PC-3 (cell line): Measurements from ENCODE around the gene ERAL1. TPM values are rescaled to one million over a fixed set of nuclear protein-coding genes. Genes with fewer than 3 reads are reported as not detected.

Source experiments
- ATAC-seq: fragments of 200-7000 bp; cut with Tn5 transposase; 2 replicates; pipeline ENCODE4 v1.9.1; 2020; ENCODE audit warnings: mild to moderate bottlenecking, moderate library complexity
- BruUV-seq: library from RNA; stranded (reverse); fragments of 400-500 nt; replicated peaks from 2 replicates; lab custom pipeline; 2021; lab: Mats Ljungman, UMichigan
- CTCF ChIA-PET: fragments of 300-600 bp; sonication (Branson Sonifier 250); formaldehyde crosslinking; loops from one replicate; lab custom pipeline; 2022; ENCODE audit warnings: antibody characterized with exemption; lab: Charles Lee
- POLR2A ChIA-PET: fragments of 300-600 bp; sonication (Branson Sonifier 250); formaldehyde crosslinking; loops from one replicate; lab custom pipeline; 2022; ENCODE audit warnings: antibody characterized with exemption; ENCODE audit not compliant: unreplicated experiment; lab: Charles Lee
- DNase-seq: peaks from one replicate; pipeline ENCODE4 v3.0.0-alpha.2; 2015
- H2AFZ ChIP-seq: fragments of 300-600 bp; sonication (generic); 2 replicates; pipeline ENCODE4 v1.6.0; 2016; ENCODE audit warnings: antibody characterized with exemption, low read length
- H3F3A ChIP-seq: fragments of 300-600 bp; sonication (generic); one replicate; pipeline ENCODE4 v1.6.0; 2017; ENCODE audit warnings: antibody characterized with exemption, low read length, control low read depth, mild to moderate bottlenecking; ENCODE audit not compliant: unreplicated experiment
- H3K27ac ChIP-seq: fragments of 300-600 bp; sonication (generic); 2 replicates; pipeline ENCODE4 v1.5.1; 2016; ENCODE audit warnings: mild to moderate bottlenecking, low read length
- H3K27me3 ChIP-seq: fragments of 300-600 bp; sonication (generic); 2 replicates; pipeline ENCODE4 v1.6.1; 2016; ENCODE audit warnings: low read length, mixed read lengths
- H3K36me3 ChIP-seq: fragments of 300-600 bp; sonication (generic); 2 replicates; pipeline ENCODE4 v1.6.1; 2016; ENCODE audit warnings: low read depth, mixed run types, low read length, mixed read lengths
- H3K4me1 ChIP-seq: fragments of 300-600 bp; sonication (generic); 2 replicates; pipeline ENCODE4 v1.5.1; 2016; ENCODE audit warnings: low read length; ENCODE audit not compliant: insufficient read depth
- H3K4me2 ChIP-seq: fragments of 300-600 bp; sonication (generic); 2 replicates; pipeline ENCODE4 v1.6.0; 2016; ENCODE audit warnings: low read length
- H3K4me3 ChIP-seq: fragments of 300-600 bp; sonication (generic); 2 replicates; pipeline ENCODE4 v1.5.1; 2016; ENCODE audit warnings: mild to moderate bottlenecking, low read length, mixed read lengths
- H3K79me2 ChIP-seq: fragments of 300-600 bp; sonication (generic); 2 replicates; pipeline ENCODE4 v1.6.1; 2017; ENCODE audit warnings: low read length, mixed read lengths
- H3K9ac ChIP-seq: fragments of 300-600 bp; sonication (generic); 2 replicates; pipeline ENCODE4 v1.6.0; 2016; ENCODE audit warnings: mild to moderate bottlenecking, low read length
- H3K9me2 ChIP-seq: fragments of 300-600 bp; sonication (generic); replicated peaks from 2 replicates; pipeline ENCODE4 v1.6.1; 2016; ENCODE audit warnings: mixed run types, low read length, mixed read lengths
- H3K9me3 ChIP-seq: fragments of 300-600 bp; sonication (generic); 2 replicates; pipeline ENCODE4 v1.6.1; 2016; ENCODE audit warnings: low read length, mixed read lengths
- H4K20me1 ChIP-seq: fragments of 300-600 bp; sonication (generic); 2 replicates; pipeline ENCODE4 v1.6.1; 2016; ENCODE audit warnings: low read length, mixed read lengths
- EZH2 ChIP-seq: fragments of 300-600 bp; sonication (generic); IDR thresholded peaks from one replicate; pipeline ENCODE4 v1.6.1; 2017; ENCODE audit warnings: antibody characterized with exemption, mild to moderate bottlenecking, low read length; ENCODE audit not compliant: unreplicated experiment
- EZH2phosphoT487 ChIP-seq: fragments of 300-600 bp; sonication (generic); IDR thresholded peaks from 2 replicates; pipeline ENCODE4 v1.6.1; 2018; ENCODE audit warnings: mild to moderate bottlenecking, antibody characterized with exemption, low read length, borderline replicate concordance
- intact Hi-C: fragments of 100-400 bp; cut with micrococcal nuclease; formaldehyde crosslinking; loops from 2 replicates; pipeline ENCODE4 v1.9.0; 2023
- total RNA-seq: library from RNA; depleted of rRNA; stranded (reverse); fragments of >200 nt; gene quantifications from 2 replicates; pipeline ENCODE4 v1.2.3, GENCODE V29; 2014
- TF ChIP-seq, protein P1 (sequence below): fragments of 300-600 bp; sonication (generic); conservative IDR thresholded peaks from 2 replicates; pipeline ENCODE4 v1.5.1; 2017; ENCODE audit warnings: antibody characterized with exemption, low read depth, mild to moderate bottlenecking, low read length

The ERAL1 gene
- total RNA-seq, 1 experiment from 2014 or later: 30.5 TPM

DNA sequence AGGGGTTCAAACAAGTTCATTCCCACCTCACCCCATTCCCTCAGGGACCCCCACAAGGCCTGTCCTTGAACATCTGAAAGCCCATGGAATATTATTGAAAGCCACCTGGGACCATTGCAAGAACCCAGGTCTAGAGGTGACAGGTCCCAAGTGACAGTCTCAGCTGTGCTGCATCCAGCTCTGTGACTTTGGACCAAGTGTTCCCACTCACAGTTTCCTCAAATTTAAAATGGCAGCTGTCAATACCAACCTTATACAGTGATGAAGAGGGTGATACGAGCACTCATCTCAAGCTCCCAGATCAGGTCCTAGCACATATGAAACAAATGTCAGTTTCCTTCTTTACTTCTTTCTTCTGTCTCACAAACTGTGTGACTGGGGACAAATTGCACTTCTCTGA, 9.1 kb downstream of the ERAL1 start:
- Histone ChIP-seq H3K36me3 (no peaks in the 10 kb centered on the region; the same call in 1 of the 2 replicates), H3K9me2 (no peaks in the 10 kb centered on the region), H3K27ac (no peak overlapping the region), H4K20me1 (no peaks in the 10 kb centered on the region), H2AFZ (no peak overlapping the region), H3K79me2 (no peaks in the 10 kb centered on the region), H3K4me2 (no peak overlapping the region), H3K4me3 (no peak overlapping the region), H3F3A (no peaks in the 10 kb centered on the region), H3K9ac (no peak overlapping the region), H3K4me1 (peaks cover 4% of the 10 kb centered on the region; the same call in 1 of the 2 replicates), H3K9me3 (no peaks in the 10 kb centered on the region), H3K27me3 (no peaks in the 10 kb centered on the region)
- BruUV-seq: no TSS peak
- ATAC-seq: no peak
- intact Hi-C loops: no loop called here
- no peak for TF ChIP-seq EZH2
- TF ChIP-seq EZH2phosphoT487: no peak
- TF ChIP-seq, protein P1, sequence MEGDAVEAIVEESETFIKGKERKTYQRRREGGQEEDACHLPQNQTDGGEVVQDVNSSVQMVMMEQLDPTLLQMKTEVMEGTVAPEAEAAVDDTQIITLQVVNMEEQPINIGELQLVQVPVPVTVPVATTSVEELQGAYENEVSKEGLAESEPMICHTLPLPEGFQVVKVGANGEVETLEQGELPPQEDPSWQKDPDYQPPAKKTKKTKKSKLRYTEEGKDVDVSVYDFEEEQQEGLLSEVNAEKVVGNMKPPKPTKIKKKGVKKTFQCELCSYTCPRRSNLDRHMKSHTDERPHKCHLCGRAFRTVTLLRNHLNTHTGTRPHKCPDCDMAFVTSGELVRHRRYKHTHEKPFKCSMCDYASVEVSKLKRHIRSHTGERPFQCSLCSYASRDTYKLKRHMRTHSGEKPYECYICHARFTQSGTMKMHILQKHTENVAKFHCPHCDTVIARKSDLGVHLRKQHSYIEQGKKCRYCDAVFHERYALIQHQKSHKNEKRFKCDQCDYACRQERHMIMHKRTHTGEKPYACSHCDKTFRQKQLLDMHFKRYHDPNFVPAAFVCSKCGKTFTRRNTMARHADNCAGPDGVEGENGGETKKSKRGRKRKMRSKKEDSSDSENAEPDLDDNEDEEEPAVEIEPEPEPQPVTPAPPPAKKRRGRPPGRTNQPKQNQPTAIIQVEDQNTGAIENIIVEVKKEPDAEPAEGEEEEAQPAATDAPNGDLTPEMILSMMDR: no peak
- ChIA-PET POLR2A (no interaction called here), CTCF (no interaction called here)
- no peak for DNase-seq

GRCh38 chr17:28864991-28865849, 10.4 kb downstream of the ERAL1 start:
- BruUV-seq: no TSS peak
- Histone ChIP-seq H3K27me3 (no peaks in the 10 kb centered on the region), H3F3A (no peaks in the 10 kb centered on the region), H2AFZ (no peak overlapping the region), H3K79me2 (no peaks in the 10 kb centered on the region), H3K9me3 (no peaks in the 10 kb centered on the region), H4K20me1 (no peaks in the 10 kb centered on the region), H3K27ac (no peak overlapping the region), H3K9me2 (no peaks in the 10 kb centered on the region), H3K4me2 (no peak overlapping the region), H3K4me1 (peaks cover 4% of the 10 kb centered on the region; the same call in 1 of the 2 replicates), H3K4me3 (no peak overlapping the region), H3K36me3 (no peaks in the 10 kb centered on the region; the same call in 1 of the 2 replicates), H3K9ac (no peak overlapping the region)
- ChIA-PET POLR2A (no interaction called here), CTCF (no interaction called here)
- no peak for ATAC-seq
- DNase-seq: no peak
- TF ChIP-seq, protein P1: no peak
- no peak for TF ChIP-seq EZH2
- no peak for TF ChIP-seq EZH2phosphoT487
- intact Hi-C loops: no loop called here
